Retinal pigment epithelial cell (primary cell): ENCODE data around the gene GP9.

Source experiments
- DNase-seq: peaks from one replicate; pipeline ENCODE4 v3.0.0-alpha.2; 2010; ENCODE audit warnings: low read depth
- H3K4me3 ChIP-seq: 2 replicates; pipeline ENCODE4 v1.5.1; 2011; ENCODE audit warnings: mild to moderate bottlenecking, low read length, control low read depth, moderate library complexity
- CTCF ChIP-seq: conservative IDR thresholded peaks from 2 replicates; pipeline ENCODE4 v1.5.1; 2011; ENCODE audit warnings: low read depth, low read length, control low read depth, inconsistent platforms

The GP9 gene

DNA sequence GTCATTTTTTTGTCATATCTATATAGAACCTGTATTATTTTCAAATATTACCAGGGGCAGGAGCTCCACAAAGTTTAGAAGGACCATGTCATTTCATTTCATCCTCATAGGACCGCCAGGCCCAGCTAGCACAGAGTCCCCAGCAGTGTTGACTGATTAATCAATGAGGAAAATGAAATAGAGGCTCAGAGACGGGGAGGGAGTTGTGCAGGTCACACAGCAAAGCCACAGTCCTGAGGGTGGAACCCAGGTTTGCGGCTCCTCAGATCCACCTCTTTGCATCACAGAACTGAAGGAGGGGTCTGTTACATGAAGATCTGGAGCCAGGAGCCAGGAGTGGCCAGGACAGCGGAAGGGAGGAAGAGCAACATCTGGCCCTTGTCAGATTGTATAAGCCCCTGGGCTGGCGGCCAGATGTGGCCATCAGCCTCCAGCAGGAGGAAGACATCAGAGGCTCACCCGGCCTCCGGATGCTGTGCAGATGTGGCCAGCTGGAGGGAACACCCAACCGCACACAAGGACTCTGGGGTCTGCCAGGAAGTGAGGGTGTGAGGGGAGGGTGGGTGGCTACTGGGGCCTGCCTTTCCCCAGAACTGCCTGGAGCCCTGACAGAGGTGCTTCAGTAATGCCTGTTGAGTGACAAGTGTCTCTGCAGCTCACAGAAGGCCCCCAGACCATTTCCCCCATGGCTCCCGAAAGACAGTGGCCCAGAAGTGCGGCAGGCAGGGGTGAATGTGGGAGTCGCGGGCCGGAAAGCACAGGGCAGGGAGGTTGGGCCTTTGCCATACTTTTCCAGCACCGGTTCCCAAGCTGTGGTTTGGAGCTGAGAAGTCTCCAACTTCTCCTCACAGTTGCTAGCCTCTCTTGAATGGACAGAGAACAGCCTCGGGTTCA lies 38.2 kb upstream of the GP9 start:
- no peak for DNase-seq
- H3K4me3 ChIP-seq = no peak overlapping the region
- no peak for TF ChIP-seq CTCF

DNA sequence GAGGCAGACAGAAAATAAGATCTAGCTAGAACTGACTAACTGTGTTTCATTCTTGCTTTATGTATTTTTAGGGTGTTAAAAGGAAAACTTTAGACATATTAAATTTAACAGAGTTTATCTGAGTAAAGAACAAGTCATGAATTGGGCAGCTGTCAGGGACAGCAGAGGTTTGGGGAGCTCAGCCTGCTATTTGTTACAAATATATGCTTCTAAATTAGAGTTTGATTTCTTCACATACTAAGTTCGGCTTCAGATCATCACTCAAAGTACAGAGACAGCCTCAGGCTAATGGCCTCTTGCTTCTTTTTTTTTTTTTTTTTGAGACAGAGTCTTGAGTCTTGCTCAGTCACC lies 37.6 kb upstream of the GP9 start:
- TF ChIP-seq CTCF = no peak
- DNase-seq = no peak
- no peak overlapping the region for H3K4me3 ChIP-seq

- no peak for DNase-seq
- no peak overlapping the region for H3K4me3 ChIP-seq
- TF ChIP-seq CTCF = peak; percentile 36
Measured at GRCh38 chr3:129023909-129024308, 36.7 kb upstream of the GP9 start.

DNA sequence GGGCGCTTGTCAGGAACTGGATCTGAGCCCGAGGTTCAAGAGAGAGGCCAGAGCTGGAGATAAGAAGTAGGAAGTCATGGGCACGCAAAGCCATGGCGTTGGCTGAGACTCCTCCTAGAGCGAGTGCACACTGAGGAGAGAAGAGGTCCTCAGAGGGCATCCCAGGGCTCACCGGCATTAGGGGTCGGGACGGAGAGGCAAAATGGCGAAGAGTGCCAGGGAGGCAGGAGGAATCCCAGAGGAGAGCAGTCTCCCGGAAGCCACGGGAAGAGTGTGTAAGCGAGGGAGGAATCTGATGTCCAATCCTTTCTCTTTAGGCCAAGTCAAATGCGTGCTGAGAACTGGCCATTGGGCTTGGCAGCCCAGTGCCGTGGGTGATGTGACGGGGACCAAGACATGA lies 35.5 kb upstream of the GP9 start:
- no peak for TF ChIP-seq CTCF

GRCh38 chr3:129025691-129026435 lies 34.7 kb upstream of the GP9 start:
- DNase-seq = no peak
- H3K4me3 ChIP-seq = no peak overlapping the region
- no peak for TF ChIP-seq CTCF

More for the DNA sequence above, 35.5 kb upstream of the GP9 start:
- no peak overlapping the region for H3K4me3 ChIP-seq
- no peak for DNase-seq

DNA sequence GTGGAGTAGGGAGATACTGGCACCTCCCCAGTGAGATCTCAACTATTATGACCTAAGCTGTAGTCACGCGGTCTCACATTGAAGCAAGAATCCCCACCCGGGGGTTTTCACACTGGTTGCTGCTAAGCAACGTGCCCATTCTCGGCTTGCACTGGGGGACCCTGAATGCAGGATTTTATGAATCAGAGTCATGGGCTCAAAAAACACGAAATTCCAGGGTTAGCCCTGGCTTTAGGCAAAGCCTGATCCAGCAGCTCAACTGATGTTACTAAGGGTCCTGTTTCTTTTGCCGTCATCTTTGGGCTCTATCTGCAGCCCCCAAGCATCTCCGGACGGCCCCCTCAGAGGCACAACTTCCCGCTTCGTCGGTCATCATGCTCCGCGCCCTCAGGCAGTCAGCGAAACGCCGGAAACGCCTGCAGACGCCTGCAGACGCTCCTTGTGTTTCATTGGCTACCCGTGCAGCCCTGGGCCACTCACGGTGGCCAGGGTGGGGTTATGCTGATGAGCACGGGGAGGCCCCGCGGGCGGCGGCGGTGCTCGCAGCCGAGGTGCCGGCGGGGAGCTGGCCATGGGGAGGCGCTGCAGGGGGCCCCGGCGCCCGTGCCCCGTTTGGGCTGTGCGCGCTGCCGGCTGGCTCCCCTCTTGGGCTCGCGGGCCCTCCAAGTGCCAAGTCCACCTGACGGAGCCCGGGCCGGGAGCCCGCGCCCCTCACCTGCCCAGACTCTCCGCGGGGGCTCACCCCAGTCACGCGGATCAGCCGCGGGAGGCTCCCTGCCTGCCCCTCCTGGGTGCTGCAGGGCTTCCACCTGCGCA lies 33.6 kb upstream of the GP9 start:
- peak overlapping the region; percentile 38 for H3K4me3 ChIP-seq
- DNase-seq = peak; percentile 62
- no peak for TF ChIP-seq CTCF
